ENCODE results near the gene MPRIP.

The MPRIP gene

DNA sequence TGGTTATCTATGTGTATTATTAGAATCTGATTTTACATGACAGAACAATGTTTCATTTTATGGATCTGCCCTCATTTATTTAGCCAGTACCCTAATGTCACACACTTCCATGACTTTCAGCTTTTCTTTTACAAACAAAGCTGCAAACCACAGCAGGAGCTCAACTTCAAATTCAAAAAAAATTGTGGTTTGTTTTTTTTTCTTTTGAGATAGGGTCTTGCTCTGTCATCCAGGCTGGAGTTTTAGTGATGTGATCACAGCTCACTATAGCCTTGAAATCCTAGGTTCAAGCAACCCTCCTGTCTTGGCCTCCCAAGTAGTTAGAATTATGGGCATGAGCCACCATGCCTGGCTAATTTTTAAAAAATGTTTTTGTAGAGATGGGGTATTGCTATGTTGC is 8.2 kb upstream of the MPRIP start:
- DNase-seq (ENCODE audit: insufficient read length, low spot score) (no peak), FAIRE-seq (no peak)
- TF ChIP-seq POLR2A (IDR thresholded peaks at IDR 0.05; ENCODE audit: low read depth, low read length): no peak

DNA sequence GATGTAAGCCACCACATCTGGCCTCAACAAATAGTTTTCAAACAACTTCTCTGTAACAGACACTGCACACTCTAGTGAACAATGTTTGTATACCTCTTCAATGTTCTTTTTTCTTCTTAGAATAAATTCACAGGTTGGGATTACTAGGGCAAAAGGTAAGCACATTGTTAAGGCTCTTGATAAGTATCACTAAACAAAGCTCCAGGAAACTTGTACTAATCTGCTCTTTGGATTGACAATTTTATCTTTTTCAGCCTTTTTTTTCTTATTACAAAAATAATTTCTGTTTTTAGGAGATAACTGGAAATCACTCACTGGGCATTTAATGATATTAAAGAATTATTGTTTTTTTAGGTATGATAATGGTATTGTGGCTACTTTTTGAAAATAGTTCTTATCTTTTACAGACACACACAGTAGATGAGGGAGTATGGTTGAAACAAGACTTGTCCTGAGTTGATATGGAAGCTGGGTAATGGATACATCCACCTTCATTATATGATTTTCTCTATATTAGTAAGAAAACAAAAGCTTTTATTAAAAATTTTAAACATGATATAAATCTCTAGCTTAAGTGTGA is 7.7 kb upstream of the MPRIP start:
- DNase-seq (ENCODE audit: insufficient read length, low spot score) (no peak), FAIRE-seq (no peak)
- TF ChIP-seq POLR2A (IDR thresholded peaks at IDR 0.05; ENCODE audit: low read depth, low read length): no peak

DNA sequence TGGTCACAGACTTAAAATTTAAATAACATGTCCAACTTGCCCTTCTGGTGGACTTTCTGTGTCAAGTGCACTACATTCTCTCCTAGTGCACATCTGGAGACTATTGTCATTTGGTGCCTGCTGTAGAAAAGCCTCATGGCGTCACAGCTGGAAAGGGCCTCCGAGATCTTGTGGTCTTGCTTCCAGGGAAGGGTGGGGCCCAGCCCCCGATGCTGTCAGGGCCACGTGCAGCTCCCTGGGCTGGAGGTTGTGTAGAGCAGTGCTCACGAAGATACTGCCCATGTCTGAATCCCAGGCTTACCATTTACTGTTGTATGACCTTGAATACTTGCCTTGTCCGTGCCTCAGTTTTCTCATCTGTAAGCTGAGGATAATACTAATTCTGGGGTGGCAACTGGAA is 6.8 kb upstream of the MPRIP start:
- FAIRE-seq (no peak), DNase-seq (ENCODE audit: insufficient read length, low spot score) (no peak)
- TF ChIP-seq POLR2A (IDR thresholded peaks at IDR 0.05; ENCODE audit: low read depth, low read length): no peak

DNA sequence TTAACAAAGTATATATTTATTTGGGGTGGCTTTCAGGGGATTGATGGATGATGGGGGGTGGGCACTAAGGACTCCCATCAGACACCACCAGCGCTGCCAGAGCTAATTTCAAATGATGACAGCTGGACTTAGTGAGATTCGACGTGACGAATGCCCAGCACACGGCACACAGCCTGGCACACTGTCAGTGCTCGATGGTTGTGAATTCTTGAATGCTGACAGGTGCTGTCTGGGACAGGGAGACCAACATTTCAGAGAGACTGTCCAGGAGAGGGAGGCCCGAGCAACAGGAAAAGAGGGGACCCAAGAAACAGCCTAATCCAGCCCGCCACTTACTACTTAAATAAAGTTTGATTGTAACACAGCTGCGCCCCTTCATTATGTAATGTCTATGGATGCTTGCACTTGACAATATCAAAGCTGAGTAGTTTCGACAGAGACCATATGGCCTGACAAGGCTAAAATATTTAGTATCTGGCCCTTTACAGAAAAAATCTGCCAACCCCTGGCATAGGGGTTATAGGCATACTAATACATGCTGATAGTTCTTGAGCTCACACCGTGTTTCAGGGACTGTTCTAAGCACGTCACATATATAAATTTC is 6.2 kb upstream of the MPRIP start:
- no peak for FAIRE-seq
- no peak for DNase-seq (ENCODE audit: insufficient read length, low spot score)
- no peak for TF ChIP-seq POLR2A (IDR thresholded peaks at IDR 0.05; ENCODE audit: low read depth, low read length)

DNA sequence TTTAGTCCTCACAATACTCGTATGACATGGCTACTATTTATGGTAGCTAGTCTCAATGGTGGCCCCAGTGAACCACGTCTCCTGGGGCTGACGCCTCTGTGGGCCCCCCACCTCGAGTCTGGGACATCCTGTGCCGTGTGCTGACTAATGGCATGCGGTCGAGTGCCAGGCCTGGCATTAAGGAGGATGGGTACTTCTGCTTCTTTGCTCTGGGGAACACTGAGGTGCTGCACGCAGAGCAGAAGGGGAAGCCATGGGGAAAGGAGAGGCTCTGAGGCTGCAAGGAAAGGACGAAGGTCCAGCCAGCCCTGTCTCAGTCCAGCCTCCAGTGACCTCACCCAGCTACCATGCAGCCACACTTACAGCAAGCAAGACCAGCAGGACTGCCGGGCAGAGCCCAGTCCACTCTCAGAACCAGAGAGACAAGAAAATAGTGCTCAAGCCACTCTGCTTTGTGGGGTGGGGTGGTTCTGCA is 5.7 kb upstream of the MPRIP start:
- TF ChIP-seq POLR2A (IDR thresholded peaks at IDR 0.05; ENCODE audit: low read depth, low read length): no peak
- no peak for FAIRE-seq
- no peak for DNase-seq (ENCODE audit: insufficient read length, low spot score)

DNA sequence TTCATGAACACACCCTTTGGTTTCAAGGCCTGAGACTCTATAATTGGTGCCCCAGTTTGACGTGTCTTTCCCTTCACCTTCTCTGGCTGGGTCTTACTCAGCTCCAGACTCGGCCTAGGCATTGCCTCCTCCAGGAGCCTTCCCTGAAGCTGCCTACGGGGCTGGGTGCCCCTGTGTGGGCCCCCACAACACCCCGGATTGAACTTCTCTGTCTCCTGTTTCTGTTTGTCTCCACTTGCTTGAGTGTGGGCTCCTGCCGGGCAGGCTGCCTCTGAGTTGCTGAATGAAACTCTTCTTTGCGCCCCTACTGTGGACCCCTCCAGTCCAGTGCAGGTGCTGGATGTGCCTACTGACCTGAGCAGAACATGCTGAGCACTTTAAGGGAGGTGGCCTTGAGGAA is 2.3 kb upstream of the MPRIP start:
- DNase-seq (ENCODE audit: insufficient read length, low spot score): no peak
- TF ChIP-seq POLR2A (IDR thresholded peaks at IDR 0.05; ENCODE audit: low read depth, low read length): no peak
- no peak for FAIRE-seq

DNA sequence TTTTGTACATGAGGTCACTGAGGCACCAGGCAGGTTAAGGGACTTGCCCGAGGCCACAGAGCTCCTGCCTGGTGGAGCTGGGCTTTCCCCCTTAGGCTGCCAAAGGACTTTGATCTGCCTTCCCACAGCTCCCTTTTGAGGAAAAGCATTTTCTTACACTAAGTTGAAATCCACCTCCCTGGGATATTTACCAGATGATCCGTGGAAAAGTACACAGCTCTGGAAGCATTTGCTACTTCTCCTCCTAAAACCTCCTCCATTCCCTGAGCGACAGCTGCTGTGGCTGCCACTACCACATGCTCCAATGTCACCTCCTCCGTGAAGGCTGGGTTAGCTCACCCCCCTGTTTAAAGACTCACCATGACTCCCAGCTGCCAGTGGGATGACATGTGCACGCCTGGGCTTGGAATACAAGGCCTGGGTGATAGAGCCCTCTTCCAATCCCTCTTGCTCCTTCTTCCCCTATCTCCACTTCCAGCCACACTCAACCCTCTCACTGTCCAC is 1.2 kb upstream of the MPRIP start:
- no peak for TF ChIP-seq POLR2A (IDR thresholded peaks at IDR 0.05; ENCODE audit: low read depth, low read length)
- FAIRE-seq: no peak
- DNase-seq (ENCODE audit: insufficient read length, low spot score): peak; percentile 91

DNA sequence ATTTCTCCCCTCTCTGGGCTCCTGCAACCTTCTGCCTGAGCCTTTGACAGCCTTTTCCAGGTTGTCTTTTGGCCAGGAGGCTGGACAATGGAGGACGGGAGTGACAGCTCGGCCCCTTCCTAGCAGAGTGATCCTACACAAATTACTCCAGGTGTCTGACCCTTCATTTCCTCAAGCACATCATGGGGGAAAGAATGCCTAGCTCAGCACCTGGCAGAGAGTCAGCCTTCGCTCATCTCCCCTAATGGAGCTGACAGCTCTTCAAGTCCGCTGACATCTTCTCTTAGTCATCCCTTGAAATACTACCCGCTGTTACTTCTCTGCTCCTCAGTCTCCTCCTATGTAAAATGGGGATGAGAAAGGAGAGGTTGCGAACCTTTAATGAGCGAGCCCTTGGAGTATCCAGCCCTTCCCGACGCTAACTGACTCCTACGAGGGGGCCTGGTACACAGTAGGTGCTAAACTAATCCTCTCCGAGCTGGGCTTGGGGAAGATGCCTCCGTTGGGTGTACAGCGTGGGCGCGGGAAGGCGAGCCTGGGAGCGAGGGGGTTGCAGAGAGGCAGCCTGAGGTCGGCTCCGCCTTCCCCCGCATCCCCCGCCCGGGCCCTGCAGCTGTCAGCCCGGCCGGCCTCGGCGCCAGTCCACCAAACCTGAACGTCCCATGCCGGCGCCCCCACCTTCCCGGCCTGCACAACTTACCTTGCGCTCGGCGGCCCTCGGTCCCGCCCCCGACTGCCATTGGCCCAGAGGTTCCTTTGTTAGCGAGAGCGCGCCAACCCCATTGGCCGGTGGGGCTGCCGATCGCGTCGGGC is 480 bp upstream of the MPRIP start:
- DNase-seq (ENCODE audit: insufficient read length, low spot score) (peak; percentile 97), FAIRE-seq (no peak)
- TF ChIP-seq POLR2A (IDR thresholded peaks at IDR 0.05; ENCODE audit: low read depth, low read length): no peak; the same call in 1 of the 2 replicates

DNA sequence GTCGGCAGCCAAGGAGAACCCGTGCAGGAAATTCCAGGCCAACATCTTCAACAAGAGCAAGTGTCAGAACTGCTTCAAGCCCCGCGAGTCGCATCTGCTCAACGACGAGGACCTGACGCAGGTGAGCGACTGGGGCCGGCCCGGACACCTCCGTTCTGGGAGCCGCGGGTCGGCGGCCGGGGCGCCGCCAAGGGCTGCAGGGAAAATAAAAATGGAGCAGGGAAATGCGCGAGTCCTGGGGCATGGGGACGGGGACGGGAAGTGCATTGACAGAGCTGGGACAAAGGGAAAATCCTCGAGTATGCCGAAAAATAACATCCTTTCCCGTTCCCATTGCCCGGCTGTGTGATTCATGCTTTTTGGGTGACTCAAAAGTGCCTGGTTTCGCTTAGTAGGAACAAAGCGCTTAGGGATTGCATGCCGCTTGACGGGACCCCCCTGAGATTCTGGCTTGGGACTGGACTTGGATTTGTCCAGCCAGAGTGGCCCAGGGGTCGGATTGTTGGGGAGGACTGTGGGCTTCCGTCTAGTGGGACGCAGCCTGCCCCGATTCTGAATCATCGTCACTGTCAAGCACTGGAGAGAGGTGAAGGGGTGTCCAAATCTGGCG is 699 bp downstream of the MPRIP start:
- no peak for FAIRE-seq

DNA sequence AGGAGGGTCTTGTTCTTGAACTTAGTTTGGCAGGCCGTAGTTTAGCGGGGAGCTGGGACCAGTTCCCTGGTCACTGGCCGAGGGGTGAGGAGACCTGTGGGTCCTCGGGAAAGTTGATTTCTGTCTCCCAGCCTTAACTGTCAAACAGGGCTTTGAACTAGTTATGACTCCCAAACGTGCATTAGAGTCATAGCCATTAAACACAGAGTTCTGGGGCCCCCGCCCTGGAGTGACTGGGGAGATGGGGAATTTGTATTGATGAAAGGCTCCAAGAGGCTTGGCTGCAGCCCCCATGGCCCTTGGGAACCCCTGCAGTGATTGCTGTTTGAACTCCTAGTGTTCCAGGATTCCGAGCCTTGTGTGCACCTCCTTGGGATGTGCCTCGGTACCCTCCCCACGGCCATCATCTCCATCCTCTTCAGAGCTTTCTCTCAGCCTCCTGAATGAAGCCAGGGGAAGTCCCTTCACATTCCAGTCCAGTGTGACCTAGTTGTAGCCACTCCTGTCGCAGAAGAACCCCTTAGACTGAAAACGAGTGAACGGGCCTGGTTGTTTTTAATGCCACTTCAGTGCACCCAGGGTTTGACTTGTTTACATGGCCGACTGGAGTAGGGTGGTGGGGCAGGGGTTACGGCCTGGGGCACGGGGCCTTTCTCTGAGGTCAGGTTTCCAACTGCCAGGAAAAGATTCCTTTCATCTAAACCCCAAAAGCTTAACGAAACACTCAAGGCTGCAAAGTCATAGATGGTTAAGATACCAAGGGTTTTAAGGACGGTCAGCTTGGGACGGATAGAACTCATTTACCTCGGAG is 1.4 kb downstream of the MPRIP start:
- FAIRE-seq: no peak
- DNase-seq (ENCODE audit: insufficient read length, low spot score): peak; percentile 65

More for the DNA sequence above, 699 bp downstream of the MPRIP start:
- DNase-seq (ENCODE audit: insufficient read length, low spot score): peak; percentile 43
- no peak for TF ChIP-seq POLR2A (IDR thresholded peaks at IDR 0.05; ENCODE audit: low read depth, low read length)

DNA sequence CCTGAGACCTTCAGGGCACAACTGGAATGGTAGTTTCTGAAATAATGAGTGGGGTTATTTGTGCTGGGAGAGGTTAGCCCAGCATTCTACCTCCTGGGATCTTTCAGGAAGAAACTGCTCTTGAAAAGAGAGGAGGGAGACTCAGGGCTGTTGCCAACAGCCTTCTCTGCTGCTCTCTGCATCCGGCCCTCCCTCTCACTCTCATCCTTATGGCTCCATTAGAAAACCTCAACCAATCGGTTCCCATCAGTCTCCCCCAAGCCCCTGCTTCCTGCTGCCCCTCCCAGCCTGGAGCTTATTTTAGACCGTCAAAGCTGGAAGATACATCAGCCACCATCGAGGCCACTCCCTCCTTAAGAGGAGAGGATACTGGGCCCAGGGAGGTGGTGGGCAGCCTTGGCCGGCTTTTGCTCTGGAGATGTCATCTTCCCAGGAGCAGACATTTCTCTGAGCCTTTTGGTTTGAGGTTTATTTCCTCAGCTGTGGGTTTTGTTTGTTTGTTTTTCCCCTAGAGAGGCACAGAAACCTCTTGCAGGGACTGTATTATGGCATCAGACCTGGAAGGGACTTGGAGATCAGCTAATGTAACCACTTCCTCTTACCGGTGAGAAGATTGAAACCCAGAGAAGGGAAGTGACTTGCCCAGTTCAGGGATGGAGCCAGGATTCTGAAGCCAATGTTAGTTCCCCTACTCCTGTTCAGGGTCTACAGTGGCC is 2.7 kb downstream of the MPRIP start:
- no peak for FAIRE-seq
- DNase-seq (ENCODE audit: insufficient read length, low spot score): peak; percentile 71
- peak; percentile 68; the same call in 1 of the 2 replicates for TF ChIP-seq POLR2A (IDR thresholded peaks at IDR 0.05; ENCODE audit: low read depth, low read length)

More for the DNA sequence above, 1.4 kb downstream of the MPRIP start:
- no peak for TF ChIP-seq POLR2A (IDR thresholded peaks at IDR 0.05; ENCODE audit: low read depth, low read length)

DNA sequence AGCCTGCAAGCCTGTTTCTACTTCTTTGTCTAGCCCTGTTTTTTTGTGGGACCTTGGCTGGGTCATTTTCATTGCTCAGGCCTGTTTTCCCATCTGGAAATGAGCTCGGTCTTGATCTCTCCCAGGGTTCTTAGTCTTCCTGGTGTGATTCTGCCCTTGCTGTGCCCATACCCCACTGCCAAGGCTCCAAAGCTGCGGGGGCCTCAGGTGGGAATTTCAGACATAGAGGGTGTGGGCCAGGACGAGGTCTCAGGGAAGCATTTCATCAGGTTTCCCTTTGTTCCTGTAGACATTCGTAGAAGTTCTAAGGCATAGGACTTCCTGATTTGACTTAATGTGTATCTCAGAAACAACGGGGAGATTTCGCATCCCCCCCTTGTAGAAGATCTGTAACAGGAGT is 5.8 kb downstream of the MPRIP start:
- DNase-seq (ENCODE audit: insufficient read length, low spot score) (no peak), FAIRE-seq (no peak)
- no peak for TF ChIP-seq POLR2A (IDR thresholded peaks at IDR 0.05; ENCODE audit: low read depth, low read length)

Measured in H54 (cell line).